NCI-H146 (cell line): Measurements from ENCODE around the gene TMEM80.
A peak's percentile ranks its signal among the peaks of the same experiment; 100 is the strongest.

Source experiments
- DNase-seq: peaks from one replicate; lab custom pipeline; 2025; lab: John Stamatoyannopoulos, UW

The TMEM80 gene

GRCh38 chr11:746289-747157, 50.9 kb downstream of the TMEM80 start:
- DNase-seq, result peak; percentile 61

DNA sequence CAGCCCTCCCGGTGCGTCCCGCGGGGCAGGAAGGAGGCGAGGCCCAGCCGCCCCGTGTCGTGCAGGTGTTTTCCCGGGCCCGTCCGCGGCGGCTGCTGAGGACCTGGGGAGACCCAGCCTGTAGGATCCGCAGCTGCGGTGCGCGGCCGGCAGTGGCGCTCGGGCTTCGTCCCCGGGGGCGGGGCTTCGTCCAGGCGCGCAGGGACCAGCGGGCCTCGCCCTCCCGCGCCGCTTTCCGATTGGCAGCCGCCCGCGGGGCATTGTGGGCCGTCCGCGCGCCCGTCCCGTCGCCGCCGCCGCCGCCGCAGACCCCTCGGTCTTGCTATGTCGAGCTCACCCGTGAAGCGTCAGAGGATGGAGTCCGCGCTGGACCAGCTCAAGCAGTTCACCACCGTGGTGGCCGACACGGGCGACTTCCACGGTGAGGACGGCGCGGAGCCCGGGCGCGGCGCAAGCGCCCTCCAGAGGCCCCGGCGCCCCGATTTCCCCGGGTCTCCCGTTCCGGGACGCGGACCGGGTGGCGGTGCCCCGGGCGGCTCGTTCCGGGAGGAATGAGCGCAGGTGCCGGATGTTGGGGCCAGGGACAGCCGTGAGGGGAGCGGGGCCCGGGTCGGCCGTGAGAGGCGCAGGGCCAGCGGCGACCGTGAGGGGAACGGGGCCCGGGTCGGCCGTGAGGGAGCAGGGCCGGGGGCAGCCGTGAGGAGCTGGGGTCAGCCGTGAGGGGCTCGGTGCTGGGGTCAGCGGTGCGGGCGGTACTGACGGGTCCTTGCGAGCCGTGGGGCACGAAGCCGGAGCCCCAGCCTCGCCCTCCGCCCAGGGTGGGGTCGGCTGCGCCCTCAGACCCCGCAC, 51.8 kb downstream of the TMEM80 start, which contains the start of gene TALDO1:
Gene TALDO1, plus strand, starts transcription at position 307 of the 849 bp plus-strand sequence. Its CDS starts 18 bp downstream, at position 325.
- DNase-seq, result peak; percentile 92

DNA sequence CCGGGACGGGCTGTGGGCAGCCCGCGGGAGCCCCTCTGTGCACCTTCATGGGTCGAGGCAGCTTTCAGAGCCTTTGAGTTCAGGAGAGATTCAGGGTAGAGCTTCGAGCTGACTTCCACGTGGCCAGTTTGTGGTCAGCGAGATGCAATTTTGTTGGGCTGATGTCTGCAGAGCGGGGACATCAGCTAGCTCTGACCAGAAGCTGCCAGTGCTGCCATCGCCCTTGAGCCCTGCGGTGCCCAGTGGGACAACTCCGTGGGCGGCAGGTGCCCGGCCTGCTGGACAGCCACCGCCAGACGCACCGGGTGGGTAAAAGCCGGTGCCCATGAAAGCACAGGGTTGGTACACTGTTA, 52.4 kb downstream of the TMEM80 start:
- DNase-seq, result peak; percentile 29

DNA sequence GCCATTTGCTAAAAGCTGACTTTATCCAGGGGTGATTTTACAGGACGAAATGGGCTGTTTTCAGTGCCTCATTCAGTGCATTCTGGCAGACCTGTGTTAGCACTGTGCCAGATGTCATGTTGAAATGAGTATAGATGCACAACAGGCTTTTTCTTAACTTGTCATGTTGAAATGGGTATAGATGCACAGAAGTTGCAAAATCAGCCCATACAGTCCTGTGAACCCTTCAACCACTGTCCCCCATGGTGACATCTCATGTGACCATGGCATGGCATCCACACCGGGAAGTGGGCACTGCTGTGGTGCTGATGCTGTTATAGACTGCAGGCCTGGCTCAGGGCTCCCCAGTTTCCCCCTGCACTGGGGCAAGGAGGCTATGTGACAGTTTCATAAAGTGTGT, 54.1 kb downstream of the TMEM80 start:
- DNase-seq, result no peak
